RWPE2 (cell line): ENCODE results near the gene ESRRA.

Experiments
- ATAC-seq: fragments of 200-7000 bp; cut with Tn5 transposase; 3 replicates; pipeline ENCODE4 v1.9.1; 2021; ENCODE audit warnings: low read depth
- DNase-seq: peaks from one replicate; pipeline ENCODE4 v3.0.0-alpha.2; 2020; ENCODE audit warnings: low spot score
- H3K27ac ChIP-seq: fragments of 450-650 bp; 2 replicates; pipeline ENCODE4 v1.5.1; 2017; ENCODE audit warnings: mild to moderate bottlenecking; ENCODE audit not compliant: poor library complexity, severe bottlenecking
- H3K27me3 ChIP-seq: fragments of 250-450 bp; sonication (Bioruptor Pico); 2 replicates; pipeline ENCODE4 v1.5.1; 2021; ENCODE audit warnings: mild to moderate bottlenecking, moderate library complexity; ENCODE audit not compliant: insufficient read depth, poor library complexity, severe bottlenecking
- H3K36me3 ChIP-seq: fragments of 250-450 bp; sonication (Bioruptor Pico); 2 replicates; pipeline ENCODE4 v1.5.1; 2020; ENCODE audit warnings: low read depth, mild to moderate bottlenecking, moderate library complexity
- H3K4me1 ChIP-seq: fragments of 250-450 bp; sonication (Bioruptor Pico); 2 replicates; pipeline ENCODE4 v1.5.1; 2021; ENCODE audit warnings: mild to moderate bottlenecking, moderate library complexity; ENCODE audit not compliant: insufficient read depth, poor library complexity, severe bottlenecking
- H3K4me3 ChIP-seq: fragments of 250-450 bp; sonication (Bioruptor Pico); 2 replicates; pipeline ENCODE4 v1.5.1; 2021; ENCODE audit warnings: mild to moderate bottlenecking, moderate library complexity; ENCODE audit not compliant: severe bottlenecking
- H3K9me3 ChIP-seq: fragments of 250-450 bp; sonication (Bioruptor Pico); 2 replicates; pipeline ENCODE4 v1.5.1; 2021; ENCODE audit warnings: mild to moderate bottlenecking, moderate library complexity; ENCODE audit not compliant: severe bottlenecking
- CTCF ChIP-seq: fragments of 450-650 bp; IDR thresholded peaks from one replicate; pipeline ENCODE4 v1.5.1; 2017; ENCODE audit warnings: mild to moderate bottlenecking, moderate library complexity; ENCODE audit not compliant: poor library complexity, severe bottlenecking

The ESRRA gene

GRCh38 chr11:64327375-64327774 lies 22.1 kb downstream of the ESRRA start:
- H3K27ac ChIP-seq = no peak overlapping the region
- ATAC-seq = no peak
- H3K36me3 ChIP-seq = peaks cover 5% of the 10 kb centered on the region
- H3K9me3 ChIP-seq = no peaks in the 10 kb centered on the region
- peaks cover 34% of the 10 kb centered on the region for H3K4me1 ChIP-seq
- no peak overlapping the region for H3K4me3 ChIP-seq
- no peak for DNase-seq
- TF ChIP-seq CTCF = no peak
- H3K27me3 ChIP-seq = no peaks in the 10 kb centered on the region

- ATAC-seq = no peak
- Histone ChIP-seq H3K9me3 (no peaks in the 10 kb centered on the region), H3K4me3 (no peak overlapping the region), H3K27ac (no peak overlapping the region), H3K4me1 (peaks cover 35% of the 10 kb centered on the region), H3K36me3 (no peaks in the 10 kb centered on the region), H3K27me3 (no peaks in the 10 kb centered on the region)
- DNase-seq = no peak
- TF ChIP-seq CTCF = no peak
Observed at GRCh38 chr11:64327993-64328392, 22.7 kb downstream of the ESRRA start.

GRCh38 chr11:64330888-64331287 lies 25.6 kb downstream of the ESRRA start:
- no peak for DNase-seq
- Histone ChIP-seq H3K9me3 (no peaks in the 10 kb centered on the region), H3K4me3 (no peak overlapping the region), H3K36me3 (no peaks in the 10 kb centered on the region), H3K4me1 (peaks cover 22% of the 10 kb centered on the region), H3K27me3 (no peaks in the 10 kb centered on the region), H3K27ac (peak overlapping the region; percentile 95)
- TF ChIP-seq CTCF = no peak
- no peak for ATAC-seq

- H3K9me3 ChIP-seq = no peaks in the 10 kb centered on the region
- peak; percentile 83 for TF ChIP-seq CTCF
- peak overlapping the region; percentile 95 for H3K27ac ChIP-seq
- H3K4me3 ChIP-seq = no peak overlapping the region
- H3K4me1 ChIP-seq = peaks cover 22% of the 10 kb centered on the region
- H3K36me3 ChIP-seq = no peaks in the 10 kb centered on the region
- ATAC-seq = peak; percentile 67
- no peaks in the 10 kb centered on the region for H3K27me3 ChIP-seq
- DNase-seq = peak; percentile 95
Observed at GRCh38 chr11:64331569-64332371, 26.4 kb downstream of the ESRRA start.

GRCh38 chr11:64333556-64333955 lies 28.2 kb downstream of the ESRRA start:
- H3K36me3 ChIP-seq = no peaks in the 10 kb centered on the region
- H3K4me1 ChIP-seq = peaks cover 22% of the 10 kb centered on the region
- DNase-seq (no peak), ATAC-seq (no peak)
- no peaks in the 10 kb centered on the region for H3K27me3 ChIP-seq
- H3K27ac ChIP-seq = peak overlapping the region; percentile 95
- H3K9me3 ChIP-seq = no peaks in the 10 kb centered on the region
- TF ChIP-seq CTCF = no peak
- no peak overlapping the region for H3K4me3 ChIP-seq
